Fibroblast of lung (primary cell): ENCODE data around the gene PRKCH. TPM values are rescaled to one million over a fixed set of nuclear protein-coding genes. Genes with fewer than 3 reads are reported as not detected.
A peak's percentile ranks its signal among the peaks of the same experiment; 100 is the strongest.

ENCODE experiments used
- DNase-seq, 2 donors: peaks; one replicate each; pipeline versions ENCODE4 v3.0.0 to v3.0.0-alpha.2; 2010; ENCODE audit warnings: low read depth in 2 of 2
- H2AFZ ChIP-seq: 2 replicates; pipeline ENCODE4 v1.5.1; 2012; ENCODE audit warnings: low read length, control low read depth, inconsistent platforms
- H3K27ac ChIP-seq: 2 replicates; pipeline ENCODE4 v1.5.1; 2011; ENCODE audit warnings: low read length, control low read depth; ENCODE audit not compliant: insufficient read depth
- H3K27me3 ChIP-seq: 2 replicates; pipeline ENCODE4 v1.5.1; 2011; ENCODE audit warnings: mild to moderate bottlenecking, low read length; ENCODE audit not compliant: control insufficient read depth, insufficient read depth
- H3K36me3 ChIP-seq: 2 replicates; pipeline ENCODE4 v1.5.1; 2011; ENCODE audit warnings: low read length; ENCODE audit not compliant: control insufficient read depth, insufficient read depth
- H3K4me1 ChIP-seq: 2 replicates; pipeline ENCODE4 v1.5.1; 2011; ENCODE audit warnings: low read length; ENCODE audit not compliant: control insufficient read depth, insufficient read depth; ENCODE audit errors: extremely low read depth
- H3K4me2 ChIP-seq: 2 replicates; pipeline ENCODE4 v1.5.1; 2011; ENCODE audit warnings: low read length, control low read depth; ENCODE audit not compliant: insufficient read depth; ENCODE audit errors: extremely low read depth
- H3K4me3 ChIP-seq, 4 experiments: fragments of 200-600 bp in 1 of 4; sonication (generic) in 1 of 4; replicated peaks in 1 of 4; 2 replicates each; pipeline ENCODE4 v1.5.1; 2011 to 2016; ENCODE audit warnings: low read length in 4 of 4, low read depth in 3 of 4, mild to moderate bottlenecking in 3 of 4, control low read depth in 2 of 4, inconsistent platforms in 1 of 4, mixed read lengths in 1 of 4; ENCODE audit not compliant: insufficient read depth in 1 of 4; ENCODE audit errors: control extremely low read depth in 1 of 4
- H3K79me2 ChIP-seq: 2 replicates; pipeline ENCODE4 v1.5.1; 2012; ENCODE audit warnings: mild to moderate bottlenecking, low read length, inconsistent platforms; ENCODE audit not compliant: control insufficient read depth, insufficient read depth
- H3K9ac ChIP-seq: 2 replicates; pipeline ENCODE4 v1.5.1; 2011; ENCODE audit warnings: mild to moderate bottlenecking, low read length, control low read depth; ENCODE audit not compliant: insufficient read depth
- H3K9me3 ChIP-seq: 2 replicates; pipeline ENCODE4 v1.5.1; 2012; ENCODE audit warnings: low read depth, low read length; ENCODE audit not compliant: control insufficient read depth, insufficient read depth
- H4K20me1 ChIP-seq: 2 replicates; pipeline ENCODE4 v1.5.1; 2011; ENCODE audit warnings: low read length; ENCODE audit not compliant: control insufficient read depth, insufficient read depth; ENCODE audit errors: extremely low read depth
- CTCF ChIP-seq, 2 donors: IDR thresholded peaks in 1 of 2; conservative IDR thresholded peaks in 1 of 2; 1 replicate in 1 of 2; 2 replicates in 1 of 2; pipeline ENCODE4 v1.5.1; 2011 to 2012; ENCODE audit warnings: low read length in 2 of 2, control low read depth in 1 of 2, inconsistent platforms in 1 of 2, low read depth in 1 of 2, mild to moderate bottlenecking in 1 of 2
- EZH2 ChIP-seq: IDR thresholded peaks from 2 replicates; pipeline ENCODE4 v1.5.1; 2012; ENCODE audit warnings: low read length, control low read depth, mild to moderate bottlenecking; ENCODE audit errors: missing control alignments
- polyA plus RNA-seq, 2 donors: library from polyadenylated mRNA; depleted of rRNA in 1 of 2; stranded (reverse) in 1 of 2; unstranded in 1 of 2; fragments of >200 nt; gene quantifications; 2 replicates each; pipeline ENCODE4 v1.2.1, GENCODE V29; 2011 to 2012; ENCODE audit warnings: missing spikeins in 1 of 2
- total RNA-seq: library from RNA; depleted of rRNA; stranded (reverse); fragments of >200 nt; gene quantifications from 2 replicates; pipeline ENCODE4 v1.2.1, GENCODE V29; 2014

The PRKCH gene
- total and polyA plus RNA-seq, 2 donors (not counting 1 experiment from before 2014, with no cell fraction given): 2.9 to 5.4 TPM

- TF ChIP-seq EZH2 (no peak), CTCF (conservative IDR thresholded peaks at IDR 0.05 in 1 of 2, IDR thresholded peaks at IDR 0.05 in 1 of 2; ENCODE audit: low read depth in 1 of 2, low read length in 2 of 2) (no peak)
- Histone ChIP-seq H3K27ac (no peak overlapping the region), H3K79me2 (no peaks in the 10 kb centered on the region), H3K9ac (no peak overlapping the region), H3K4me3 (no peak overlapping the region), H4K20me1 (no peaks in the 10 kb centered on the region), H3K27me3 (no peaks in the 10 kb centered on the region), H2AFZ (no peak overlapping the region), H3K4me1 (peaks cover 9% of the 10 kb centered on the region), H3K4me2 (no peak overlapping the region), H3K9me3 (no peaks in the 10 kb centered on the region), H3K36me3 (no peaks in the 10 kb centered on the region)
- DNase-seq: no peak
Measured at GRCh38 chr14:61485661-61486060, 164.3 kb downstream of the PRKCH start.

GRCh38 chr14:61486930-61487495 is 165.6 kb downstream of the PRKCH start:
- Histone ChIP-seq H3K79me2 (no peaks in the 10 kb centered on the region), H3K9me3 (no peaks in the 10 kb centered on the region), H3K4me1 (peaks cover 9% of the 10 kb centered on the region), H3K27ac (no peak overlapping the region), H2AFZ (no peak overlapping the region), H3K9ac (no peak overlapping the region), H3K4me3 (no peak overlapping the region), H3K36me3 (no peaks in the 10 kb centered on the region), H3K27me3 (no peaks in the 10 kb centered on the region), H4K20me1 (no peaks in the 10 kb centered on the region), H3K4me2 (no peak overlapping the region)
- TF ChIP-seq EZH2: no peak
- TF ChIP-seq CTCF (conservative IDR thresholded peaks at IDR 0.05 in 1 of 2, IDR thresholded peaks at IDR 0.05 in 1 of 2; ENCODE audit: low read depth in 1 of 2, low read length in 2 of 2): no peak
- DNase-seq: no peak

GRCh38 chr14:61488417-61489401 is 167.3 kb downstream of the PRKCH start:
- no peak overlapping the region for H2AFZ ChIP-seq
- no peak overlapping the region for H3K4me2 ChIP-seq
- H3K9me3 ChIP-seq: no peaks in the 10 kb centered on the region
- DNase-seq: peak in 1 of 2 donors; percentile 55
- H3K27ac ChIP-seq: no peak overlapping the region
- no peak overlapping the region for H3K9ac ChIP-seq
- no peaks in the 10 kb centered on the region for H3K36me3 ChIP-seq
- H3K4me1 ChIP-seq: peaks cover 22% of the 10 kb centered on the region
- no peaks in the 10 kb centered on the region for H3K27me3 ChIP-seq
- H4K20me1 ChIP-seq: no peaks in the 10 kb centered on the region
- no peak for TF ChIP-seq CTCF (conservative IDR thresholded peaks at IDR 0.05 in 1 of 2, IDR thresholded peaks at IDR 0.05 in 1 of 2; ENCODE audit: low read depth in 1 of 2, low read length in 2 of 2)
- TF ChIP-seq EZH2: no peak
- H3K4me3 ChIP-seq: no peak overlapping the region
- H3K79me2 ChIP-seq: no peaks in the 10 kb centered on the region
